Right ventricle myocardium superior (tissue), 1 donor: ENCODE data around the gene MORN5. TPM values are rescaled to one million over a fixed set of nuclear protein-coding genes. Genes with fewer than 3 reads are reported as not detected.

Experiments used
- ATAC-seq: fragments of 200-7000 bp; cut with Tn5 transposase; one replicate; pipeline ENCODE4 v1.9.1; 2020; ENCODE audit warnings: mild to moderate bottlenecking; ENCODE audit not compliant: poor library complexity
- DNase-seq: peaks from one replicate; pipeline ENCODE4 v3.0.0-alpha.2; 2020
- intact Hi-C: fragments of 100-400 bp; cut with DNase I; formaldehyde crosslinking; loops from one replicate; pipeline ENCODE4 v1.11.2; 2022
- total RNA-seq: library from RNA; stranded (reverse); fragmentation: NEBNext Ultra II Directional; extraction: Animal tissue kit (Norgen Biotek cat#: 25700); gene quantifications from one replicate; pipeline ENCODE4 v1.2.1, GENCODE V29; 2021
- donor health status: DM: no; HTN: yes; CAD: no; lungs with severe emphysema.

The MORN5 gene
- total RNA-seq, 1 donor from 2014 or later: not detected

- peak; percentile 50 for ATAC-seq
- intact Hi-C loops: loop anchor here (10.0 kb wide), 1 partner anchor 692 kb away; no protein-coding TSS in a partner anchor
Observed at GRCh38 chr9:122122903-122123632, 36.6 kb upstream of the MORN5 start.

GRCh38 chr9:122124048-122124447 is 35.7 kb upstream of the MORN5 start:
- ATAC-seq: no peak
- DNase-seq: no peak
- intact Hi-C loops: loop anchor here (10.0 kb wide), 1 partner anchor 691 kb away; no protein-coding TSS in a partner anchor

More at GRCh38 chr9:122122903-122123632, 36.6 kb upstream of the MORN5 start:
- DNase-seq: peak; percentile 80

GRCh38 chr9:122124528-122124927 is 35.2 kb upstream of the MORN5 start:
- intact Hi-C loops: loop anchor here (10.0 kb wide), 1 partner anchor 690 kb away; no protein-coding TSS in a partner anchor
- ATAC-seq: no peak
- DNase-seq: no peak

GRCh38 chr9:122125158-122125508 is 34.6 kb upstream of the MORN5 start:
- ATAC-seq (peak; percentile 87), DNase-seq (peak; percentile 86)
- intact Hi-C loops: loop anchor here (1.0 to 10.0 kb wide), 2 partner anchors 225 to 690 kb away; no protein-coding TSS in a partner anchor

- intact Hi-C loops: loop anchor here (1.0 to 10.0 kb wide), 2 partner anchors 225 to 689 kb away; no protein-coding TSS in a partner anchor
- ATAC-seq (peak; percentile 34), DNase-seq (no peak)
Observed at GRCh38 chr9:122125509-122126330, 34.0 kb upstream of the MORN5 start.

GRCh38 chr9:122126331-122127261 is 33.1 kb upstream of the MORN5 start:
- intact Hi-C loops: loop anchor here (10.0 kb wide), 1 partner anchor 688 kb away; no protein-coding TSS in a partner anchor
- ATAC-seq: no peak
- no peak for DNase-seq

GRCh38 chr9:122127396-122127798 is 32.3 kb upstream of the MORN5 start:
- no peak for DNase-seq
- intact Hi-C loops: loop anchor here (10.0 kb wide), 1 partner anchor 687 kb away; no protein-coding TSS in a partner anchor
- no peak for ATAC-seq

GRCh38 chr9:122128007-122128968 is 31.4 kb upstream of the MORN5 start:
- DNase-seq: peak; percentile 72
- intact Hi-C loops: loop anchor here (10.0 kb wide), 1 partner anchor 687 kb away; no protein-coding TSS in a partner anchor
- peak; percentile 3 for ATAC-seq

GRCh38 chr9:122128969-122129343 is 30.8 kb upstream of the MORN5 start:
- no peak for DNase-seq
- intact Hi-C loops: loop anchor here (10.0 kb wide), 1 partner anchor 686 kb away; no protein-coding TSS in a partner anchor
- ATAC-seq: no peak

GRCh38 chr9:122129969-122130368 is 29.7 kb upstream of the MORN5 start:
- intact Hi-C loops: loop anchor here (10.0 kb wide), 1 partner anchor 685 kb away; no protein-coding TSS in a partner anchor
- DNase-seq (no peak), ATAC-seq (no peak)

- no peak for DNase-seq
- intact Hi-C loops: no loop called here
- no peak for ATAC-seq
Observed at GRCh38 chr9:122130837-122131236, 28.9 kb upstream of the MORN5 start.

- ATAC-seq (peak; percentile 85), DNase-seq (peak; percentile 67)
- intact Hi-C loops: no loop called here
Observed at GRCh38 chr9:122131401-122132001, 28.2 kb upstream of the MORN5 start.

GRCh38 chr9:122132539-122132938 is 27.2 kb upstream of the MORN5 start:
- DNase-seq (no peak), ATAC-seq (no peak)
- intact Hi-C loops: no loop called here

- intact Hi-C loops: no loop called here
- DNase-seq: peak; percentile 66
Observed at GRCh38 chr9:122133263-122133983, 26.3 kb upstream of the MORN5 start.

GRCh38 chr9:122133984-122134535 is 25.6 kb upstream of the MORN5 start:
- ATAC-seq: no peak

More at GRCh38 chr9:122133263-122133983, 26.3 kb upstream of the MORN5 start:
- ATAC-seq: peak; percentile 9

More at GRCh38 chr9:122133984-122134535, 25.6 kb upstream of the MORN5 start:
- intact Hi-C loops: no loop called here
- no peak for DNase-seq
